K562 (cell line): ENCODE results near the gene IL9. TPM values are rescaled to one million over a fixed set of nuclear protein-coding genes. Genes with fewer than 3 reads are reported as not detected.

Experiments used
- ATAC-seq: fragments of 200-7000 bp; cut with Tn5 transposase; 3 replicates; pipeline ENCODE4 v1.9.1; 2020; ENCODE audit warnings: moderate library complexity
- BruUV-seq: library from RNA; stranded (reverse); fragments of 400-500 nt; replicated peaks from 2 replicates; lab custom pipeline; 2021; lab: Mats Ljungman, UMichigan
- CTCF ChIA-PET: fragments of 300-600 bp; formaldehyde crosslinking; extraction: SDS; loops from one replicate; lab custom pipeline; 2021; ENCODE audit warnings: low intra/inter-chr PET ratio; lab: Yijun Ruan, JAX
- POLR2A ChIA-PET: fragments of 300-600, 350-650 bp; sonication (Branson Sonifier 250); formaldehyde crosslinking; extraction: SDS; loops from one replicate; lab custom pipeline; 2021; ENCODE audit warnings: antibody characterized with exemption, inconsistent platforms; lab: Yijun Ruan, JAX
- DNase-seq, 4 experiments: peaks; one replicate each; pipeline versions ENCODE4 v3.0.0 to v3.0.0-alpha.2; 2011 to 2018; ENCODE audit warnings: low spot score in 3 of 4, mixed read lengths in 3 of 4; ENCODE audit errors: extremely low read depth in 1 of 4
- FAIRE-seq: peaks from 2 replicates; lab custom pipeline; 2011; peaks lifted over from hg19 to GRCh38; lab: Jason Lieb, UNC
- H2AFZ ChIP-seq: 2 replicates; pipeline ENCODE4 v1.6.0; 2011; ENCODE audit warnings: low read depth, low read length, control low read depth, inconsistent platforms
- H3K27ac ChIP-seq: fragments of 200-600 bp; 3 replicates; pipeline ENCODE4 v1.8.0; 2011; ENCODE audit warnings: low read depth, mild to moderate bottlenecking, control low read depth, inconsistent platforms, low read length, moderate library complexity, mixed read lengths; ENCODE audit errors: extremely low read depth
- H3K27me3 ChIP-seq, 2 experiments: fragments of 300-600 bp in 1 of 2; 2 replicates in 1 of 2; 3 replicates in 1 of 2; pipeline versions ENCODE4 v1.6.0 to v1.8.0; 2011; ENCODE audit warnings: inconsistent platforms in 2 of 2, low read length in 2 of 2, mild to moderate bottlenecking in 1 of 2, mixed read lengths in 1 of 2, moderate library complexity in 1 of 2; ENCODE audit not compliant: control insufficient read depth in 2 of 2, insufficient read depth in 2 of 2
- H3K36me3 ChIP-seq: fragments of 300-600 bp; 3 replicates; pipeline ENCODE4 v1.8.0; 2011; ENCODE audit warnings: mild to moderate bottlenecking, low read length, inconsistent platforms; ENCODE audit not compliant: control insufficient read depth, insufficient read depth
- H3K4me1 ChIP-seq, 2 experiments: fragments of 200-600 bp in 1 of 2; replicated peaks in 1 of 2; 2 replicates in 1 of 2; 3 replicates in 1 of 2; pipeline versions ENCODE4 v1.5.1 to v1.8.0; 2011; ENCODE audit warnings: inconsistent platforms in 2 of 2, low read length in 2 of 2, mild to moderate bottlenecking in 1 of 2, mixed read lengths in 1 of 2, moderate library complexity in 1 of 2; ENCODE audit not compliant: control insufficient read depth in 2 of 2, insufficient read depth in 2 of 2
- H3K4me2 ChIP-seq: 2 replicates; pipeline ENCODE4 v1.6.1; 2011; ENCODE audit warnings: low read length, control low read depth, inconsistent platforms, mixed read lengths; ENCODE audit not compliant: insufficient read depth
- H3K4me3 ChIP-seq: fragments of 200-600 bp; sonication (generic), shearing (Covaris generic); 2 replicates; pipeline ENCODE4 v1.5.1; 2016; ENCODE audit warnings: control low read depth, inconsistent platforms
- H3K79me2 ChIP-seq: fragments of 200-600 bp; 3 replicates; pipeline ENCODE4 v1.8.0; 2011; ENCODE audit warnings: low read length, inconsistent platforms; ENCODE audit not compliant: control insufficient read depth, insufficient read depth
- H3K9ac ChIP-seq, 2 experiments: 2 replicates each; pipeline versions ENCODE4 v1.6.0 to v1.6.1; 2011; ENCODE audit warnings: low read depth in 2 of 2, low read length in 2 of 2, control low read depth in 1 of 2, inconsistent platforms in 1 of 2, mild to moderate bottlenecking in 1 of 2, mixed read lengths in 1 of 2; ENCODE audit not compliant: insufficient read depth in 1 of 2
- H3K9me1 ChIP-seq: one replicate; pipeline ENCODE4 v1.6.0; 2011; ENCODE audit warnings: inconsistent platforms, mild to moderate bottlenecking, low read length, moderate library complexity; ENCODE audit not compliant: control insufficient read depth, insufficient read depth
- H3K9me3 ChIP-seq: replicated peaks from 2 replicates; pipeline ENCODE4 v1.5.1; 2011; ENCODE audit warnings: low read depth, low read length, inconsistent platforms; ENCODE audit not compliant: control insufficient read depth, insufficient read depth
- H4K20me1 ChIP-seq: replicated peaks from 2 replicates; pipeline ENCODE4 v1.6.1; 2011; ENCODE audit warnings: low read length, inconsistent platforms, mixed read lengths; ENCODE audit not compliant: control insufficient read depth, insufficient read depth
- BCL6 ChIP-seq: fragments of 250-450 bp; sonication (Bioruptor Pico); IDR thresholded peaks from 2 replicates; pipeline ENCODE4 v1.4.0; 2020
- CEBPG ChIP-seq, 3 experiments: fragments of 200-800 bp in 1 of 3; sonication (Bioruptor generic) in 1 of 3; sonication (generic) in 1 of 3; formaldehyde crosslinking in 1 of 3; IDR thresholded peaks in 2 of 3; conservative IDR thresholded peaks in 1 of 3; 2 replicates each; pipeline versions ENCODE4 v1.6.1 to v1.8.0; 2016 to 2022; ENCODE audit warnings: missing compliant biosample characterization in 2 of 3, missing genetic modification characterization in 2 of 3, mild to moderate bottlenecking in 1 of 3, missing genetic modification reagents in 1 of 3
- FOS ChIP-seq: IDR thresholded peaks from 3 replicates; pipeline ENCODE4 v1.6.1; 2011; ENCODE audit not compliant: insufficient read length; ENCODE audit errors: extremely low read depth
- NR2F6 ChIP-seq: fragments of 450-650 bp; formaldehyde crosslinking; IDR thresholded peaks from 2 replicates; pipeline ENCODE4 v1.4.0; 2020; ENCODE audit warnings: mild to moderate bottlenecking
- RB1 ChIP-seq: fragments of 450-650 bp; IDR thresholded peaks from 2 replicates; pipeline ENCODE4 v1.6.1; 2017; ENCODE audit warnings: low read depth, mild to moderate bottlenecking
- SRSF1 ChIP-seq: fragments of 200-400 bp; formaldehyde crosslinking; IDR thresholded peaks from 2 replicates; pipeline ENCODE4 v1.6.1; 2017; ENCODE audit warnings: mild to moderate bottlenecking, low read depth, low read length, moderate library complexity
- SUPT5H ChIP-seq: fragments of 450-650 bp; IDR thresholded peaks from 2 replicates; pipeline ENCODE4 v1.6.1; 2016
- TCF3 ChIP-seq: sonication (generic); formaldehyde crosslinking; IDR thresholded peaks from 2 replicates; pipeline ENCODE4 v1.4.0; 2020; ENCODE audit warnings: mild to moderate bottlenecking, missing genetic modification reagents
- USF2 ChIP-seq: sonication (generic); formaldehyde crosslinking; IDR thresholded peaks from 2 replicates; pipeline ENCODE4 v1.5.0; 2020; ENCODE audit warnings: missing genetic modification reagents
- ZBED1 ChIP-seq: IDR thresholded peaks from 2 replicates; pipeline ENCODE4 v1.6.1; 2014
- ZBTB33 ChIP-seq: sonication (generic); formaldehyde crosslinking; IDR thresholded peaks from 2 replicates; pipeline ENCODE4 v1.8.1; 2023; ENCODE audit warnings: mild to moderate bottlenecking, missing genetic modification reagents
- ZNF165 ChIP-seq: fragments of 250-450 bp; sonication (Bioruptor Pico); IDR thresholded peaks from 2 replicates; pipeline ENCODE4 v1.4.0; 2020; ENCODE audit warnings: borderline replicate concordance
- ZNF512 ChIP-seq: IDR thresholded peaks from 2 replicates; pipeline ENCODE4 v1.6.1; 2016; ENCODE audit warnings: missing genetic modification characterization, missing compliant biosample characterization
- WGBS: fragments of 100-300 bp; shearing (Covaris generic); methylation state at CpG from one replicate; pipeline ENCODE4 v1.1.6; 2016; ENCODE audit warnings: low coverage, mixed read lengths; ENCODE audit not compliant: insufficient coverage; ENCODE audit errors: missing lambda C conversion rate; 5-methylcytosine and 5-hydroxymethylcytosine counted together
- in situ Hi-C: fragments of 300-500 bp; cut with MboI; formaldehyde crosslinking; loops from 4 replicates; pipeline ENCODE4 v1.15.0; 2018; ENCODE audit warnings: inconsistent platforms, mixed read lengths
- intact Hi-C: fragments of 100-400 bp; cut with micrococcal nuclease; formaldehyde crosslinking; loops from 2 replicates; pipeline ENCODE4 v1.14.2; 2022
- polyA plus RNA-seq, 8 experiments: library from polyadenylated mRNA; depleted of rRNA in 4 of 8; stranded (reverse) in 5 of 8; unstranded in 3 of 8; fragments of >200 nt; fragmentation: Nextera tagmentation in 2 of 8; fragmentation: Illumina TruSeq in 1 of 8; extraction: Ambion mirVana in 2 of 8; extraction: Trizol in 1 of 8; gene quantifications; 2 replicates each; pipeline versions ENCODE4 v1.2.1 to v1.2.3, GENCODE V29; 2011 to 2014; ENCODE audit warnings: inconsistent platforms in 1 of 8, missing spikeins in 1 of 8
- total RNA-seq, 7 experiments: library from RNA; depleted of rRNA in 6 of 7; stranded (reverse); fragments of >200 nt in 6 of 7; fragmentation: Illumina TruSeq in 2 of 7; extraction: Trizol in 2 of 7; gene quantifications; 2 replicates each; pipeline versions ENCODE4 v1.2.1 to v1.2.3, GENCODE V29; 2011 to 2021; ENCODE audit warnings: low replicate concordance in 1 of 7
- TF ChIP-seq, protein P1 (sequence below): sonication (generic); formaldehyde crosslinking; IDR thresholded peaks from 2 replicates; pipeline ENCODE4 v1.8.0; 2023; ENCODE audit warnings: missing genetic modification reagents, mild to moderate bottlenecking, borderline replicate concordance

IL9 gene
- total and polyA plus RNA-seq, 9 of the 15 experiments (the other 6 are each of a cell fraction or from before 2014, with no cell fraction given): not detected

- FAIRE-seq (no peak), DNase-seq (no peak), ATAC-seq (no peak)
- in situ Hi-C loops (no loop called here), intact Hi-C loops (no loop called here)
- H4K20me1 ChIP-seq: no peaks in the 10 kb centered on the region
- CTCF ChIA-PET: no interaction called here
- no peaks in the 10 kb centered on the region for H3K36me3 ChIP-seq
- peaks cover 2 to 29% of the 10 kb centered on the region in 2 experiments; a peak in 2 of 5 replicates for H3K27me3 ChIP-seq
- no peak overlapping the region for H3K4me2 ChIP-seq
- POLR2A ChIA-PET: no interaction called here
- 0% methylated on average over 3 of the region's 3 CpGs for WGBS
- H3K9ac ChIP-seq: no peak overlapping the region
- H3K79me2 ChIP-seq: no peaks in the 10 kb centered on the region
- H2AFZ ChIP-seq: no peak overlapping the region
- no peaks in the 10 kb centered on the region for H3K4me1 ChIP-seq
- H3K27ac ChIP-seq: no peak overlapping the region
- BruUV-seq: no TSS peak
- no peaks in the 10 kb centered on the region for H3K9me3 ChIP-seq
- H3K4me3 ChIP-seq: no peak overlapping the region
- no peaks in the 10 kb centered on the region for H3K9me1 ChIP-seq
- TF ChIP-seq ZNF512 (no peak), ZBED1 (no peak), ZBTB33 (no peak), NR2F6 (no peak), SUPT5H (no peak), ZNF165 (CRISPR knock-in tag) (no peak), BCL6 (CRISPR knock-in tag) (no peak), CEBPG (CRISPR knock-in tag; IDR thresholded peaks at IDR 0.05) (no peak), CEBPG (tag; conservative IDR thresholded peaks at IDR 0.05 in 1 of 2, IDR thresholded peaks at IDR 0.05 in 1 of 2) (no peak), FOS (no peak), USF2 (CRISPR knock-in tag) (no peak), RB1 (no peak), SRSF1 (no peak), TCF3 (CRISPR knock-in tag) (no peak)
- TF ChIP-seq, protein P1, sequence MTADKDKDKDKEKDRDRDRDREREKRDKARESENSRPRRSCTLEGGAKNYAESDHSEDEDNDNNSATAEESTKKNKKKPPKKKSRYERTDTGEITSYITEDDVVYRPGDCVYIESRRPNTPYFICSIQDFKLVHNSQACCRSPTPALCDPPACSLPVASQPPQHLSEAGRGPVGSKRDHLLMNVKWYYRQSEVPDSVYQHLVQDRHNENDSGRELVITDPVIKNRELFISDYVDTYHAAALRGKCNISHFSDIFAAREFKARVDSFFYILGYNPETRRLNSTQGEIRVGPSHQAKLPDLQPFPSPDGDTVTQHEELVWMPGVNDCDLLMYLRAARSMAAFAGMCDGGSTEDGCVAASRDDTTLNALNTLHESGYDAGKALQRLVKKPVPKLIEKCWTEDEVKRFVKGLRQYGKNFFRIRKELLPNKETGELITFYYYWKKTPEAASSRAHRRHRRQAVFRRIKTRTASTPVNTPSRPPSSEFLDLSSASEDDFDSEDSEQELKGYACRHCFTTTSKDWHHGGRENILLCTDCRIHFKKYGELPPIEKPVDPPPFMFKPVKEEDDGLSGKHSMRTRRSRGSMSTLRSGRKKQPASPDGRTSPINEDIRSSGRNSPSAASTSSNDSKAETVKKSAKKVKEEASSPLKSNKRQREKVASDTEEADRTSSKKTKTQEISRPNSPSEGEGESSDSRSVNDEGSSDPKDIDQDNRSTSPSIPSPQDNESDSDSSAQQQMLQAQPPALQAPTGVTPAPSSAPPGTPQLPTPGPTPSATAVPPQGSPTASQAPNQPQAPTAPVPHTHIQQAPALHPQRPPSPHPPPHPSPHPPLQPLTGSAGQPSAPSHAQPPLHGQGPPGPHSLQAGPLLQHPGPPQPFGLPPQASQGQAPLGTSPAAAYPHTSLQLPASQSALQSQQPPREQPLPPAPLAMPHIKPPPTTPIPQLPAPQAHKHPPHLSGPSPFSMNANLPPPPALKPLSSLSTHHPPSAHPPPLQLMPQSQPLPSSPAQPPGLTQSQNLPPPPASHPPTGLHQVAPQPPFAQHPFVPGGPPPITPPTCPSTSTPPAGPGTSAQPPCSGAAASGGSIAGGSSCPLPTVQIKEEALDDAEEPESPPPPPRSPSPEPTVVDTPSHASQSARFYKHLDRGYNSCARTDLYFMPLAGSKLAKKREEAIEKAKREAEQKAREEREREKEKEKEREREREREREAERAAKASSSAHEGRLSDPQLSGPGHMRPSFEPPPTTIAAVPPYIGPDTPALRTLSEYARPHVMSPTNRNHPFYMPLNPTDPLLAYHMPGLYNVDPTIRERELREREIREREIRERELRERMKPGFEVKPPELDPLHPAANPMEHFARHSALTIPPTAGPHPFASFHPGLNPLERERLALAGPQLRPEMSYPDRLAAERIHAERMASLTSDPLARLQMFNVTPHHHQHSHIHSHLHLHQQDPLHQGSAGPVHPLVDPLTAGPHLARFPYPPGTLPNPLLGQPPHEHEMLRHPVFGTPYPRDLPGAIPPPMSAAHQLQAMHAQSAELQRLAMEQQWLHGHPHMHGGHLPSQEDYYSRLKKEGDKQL (CRISPR knock-in tag): no peak
These were observed 20.1 kb downstream of the IL9 start for GRCh38 chr5:135875567-135875966.
